OCI-LY3 (cell line): Measurements from ENCODE around the gene TMEM163.

ENCODE experiments used
- EZH2phosphoT487 ChIP-seq: fragments of 200-600 bp; shearing (Covaris generic); IDR thresholded peaks from 2 replicates; pipeline ENCODE4 v1.6.1; 2018; ENCODE audit warnings: antibody characterized with exemption, mixed run types, low read depth
- TF ChIP-seq, protein P1 (sequence below): fragments of 200-600, 300-600 bp; sonication (generic); IDR thresholded peaks from 2 replicates; pipeline ENCODE4 v1.5.1; 2014; ENCODE audit warnings: antibody characterized with exemption, low read length, low read depth

DNA sequence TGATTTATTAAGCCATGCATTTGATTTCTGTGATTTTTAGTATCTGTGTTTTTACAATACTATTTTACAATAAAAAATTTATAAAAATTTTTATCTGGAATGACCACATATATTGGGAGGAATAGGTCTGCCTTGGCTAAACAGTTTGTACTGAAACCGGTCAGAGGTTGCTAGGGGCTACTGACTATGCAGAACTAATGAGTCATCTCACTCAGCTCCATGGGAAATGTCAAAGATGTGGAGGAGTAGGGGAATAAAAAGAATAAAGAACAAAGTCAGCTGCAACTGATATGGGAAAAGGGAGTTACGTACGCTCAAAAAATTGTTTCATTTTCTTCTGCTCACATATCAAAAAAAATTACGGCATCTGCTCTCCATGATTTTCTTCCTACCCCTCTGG is 8.6 kb upstream of the TMEM163 start:
- TF ChIP-seq EZH2phosphoT487, result no peak
- TF ChIP-seq, protein P1, sequence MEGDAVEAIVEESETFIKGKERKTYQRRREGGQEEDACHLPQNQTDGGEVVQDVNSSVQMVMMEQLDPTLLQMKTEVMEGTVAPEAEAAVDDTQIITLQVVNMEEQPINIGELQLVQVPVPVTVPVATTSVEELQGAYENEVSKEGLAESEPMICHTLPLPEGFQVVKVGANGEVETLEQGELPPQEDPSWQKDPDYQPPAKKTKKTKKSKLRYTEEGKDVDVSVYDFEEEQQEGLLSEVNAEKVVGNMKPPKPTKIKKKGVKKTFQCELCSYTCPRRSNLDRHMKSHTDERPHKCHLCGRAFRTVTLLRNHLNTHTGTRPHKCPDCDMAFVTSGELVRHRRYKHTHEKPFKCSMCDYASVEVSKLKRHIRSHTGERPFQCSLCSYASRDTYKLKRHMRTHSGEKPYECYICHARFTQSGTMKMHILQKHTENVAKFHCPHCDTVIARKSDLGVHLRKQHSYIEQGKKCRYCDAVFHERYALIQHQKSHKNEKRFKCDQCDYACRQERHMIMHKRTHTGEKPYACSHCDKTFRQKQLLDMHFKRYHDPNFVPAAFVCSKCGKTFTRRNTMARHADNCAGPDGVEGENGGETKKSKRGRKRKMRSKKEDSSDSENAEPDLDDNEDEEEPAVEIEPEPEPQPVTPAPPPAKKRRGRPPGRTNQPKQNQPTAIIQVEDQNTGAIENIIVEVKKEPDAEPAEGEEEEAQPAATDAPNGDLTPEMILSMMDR, result no peak
